ENCODE data around the gene GJA8.

Gene GJA8

DNA sequence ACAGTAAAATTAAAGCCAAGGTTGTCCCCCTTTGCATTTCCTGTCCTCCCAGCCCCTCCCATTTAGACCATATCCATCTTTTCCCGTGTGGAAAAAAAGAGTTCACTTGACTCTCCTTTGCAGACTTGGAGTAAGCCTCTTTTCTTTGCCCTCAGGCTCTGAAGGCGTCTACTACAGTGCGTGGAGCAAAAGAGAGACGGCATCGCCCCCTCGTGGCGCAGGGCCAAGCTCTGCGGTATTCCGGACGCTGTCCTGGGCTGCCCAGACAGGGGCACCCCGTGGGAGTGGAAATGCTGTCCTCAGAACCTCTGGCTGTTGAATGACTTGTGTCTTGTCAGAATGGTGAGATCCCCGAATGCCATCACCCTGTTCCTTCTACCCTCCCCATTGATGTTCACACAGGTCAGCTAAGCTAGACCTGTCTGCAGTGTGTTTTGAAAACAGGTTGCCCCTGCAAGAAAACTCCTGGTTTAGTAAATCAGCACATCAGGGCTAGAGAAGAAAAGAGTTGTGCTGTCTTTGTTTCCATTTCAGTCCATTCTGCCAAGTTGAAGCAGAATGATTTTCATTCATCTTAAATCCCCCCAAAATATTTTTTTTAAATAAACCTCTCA lies 12.3 kb upstream of the GJA8 start:
- H3K9me3 ChIP-seq (replicated peaks in 1 of 2; ENCODE audit: control insufficient read depth in 2 of 2, insufficient read depth in 1 of 2, low read depth in 1 of 2, low read length in 2 of 2), result no peaks in the 10 kb centered on the region
- no peak overlapping the region for H2AK5ac ChIP-seq (ENCODE audit: low read depth, low read length)
- no peak overlapping the region for H4K8ac ChIP-seq (ENCODE audit: low read depth, low read length)
- H2BK5ac ChIP-seq (ENCODE audit: low read length), result no peak overlapping the region
- H3K14ac ChIP-seq (ENCODE audit: low read length), result no peak overlapping the region
- H3K23ac ChIP-seq (ENCODE audit: low read depth, low read length, poor library complexity), result no peak overlapping the region
- H2AFZ ChIP-seq (ENCODE audit: low read length), result peak overlapping the region; percentile 39
- H3K4me1 ChIP-seq (ENCODE audit: control insufficient read depth in 2 of 2, insufficient read depth in 1 of 2, low read depth in 1 of 2, low read length in 2 of 2), result peaks cover 0 to 13% of the 10 kb centered on the region in 2 donors
- no peak overlapping the region for H2BK15ac ChIP-seq (ENCODE audit: low read length)
- H3K9ac ChIP-seq (ENCODE audit: low read depth, low read length, poor library complexity), result no peak overlapping the region
- no peaks in the 10 kb centered on the region for H3K36me3 ChIP-seq (replicated peaks in 1 of 2; ENCODE audit: control insufficient read depth in 2 of 2, insufficient read depth in 2 of 2, low read length in 2 of 2)
- WGBS, 2 donors (ENCODE audit: extremely low coverage in 2 of 2, insufficient read length in 2 of 2, insufficient replicate concordance in 1 of 2), result no CpG with 5 or more reads among the region's 12 CpGs
- H3K4me3 ChIP-seq (ENCODE audit: low read length in 2 of 2), result no peak overlapping the region
- no peak overlapping the region for H3K4ac ChIP-seq (ENCODE audit: low read length)
- DNase-seq (ENCODE audit: low spot score), result peak; percentile 73
- no peak overlapping the region for H4K91ac ChIP-seq (ENCODE audit: low read depth, low read length, poor library complexity)
- no peak overlapping the region for H3K4me2 ChIP-seq (ENCODE audit: insufficient read depth, low read length, poor library complexity, severe bottlenecking)
- H2BK12ac ChIP-seq (ENCODE audit: low read length), result no peak overlapping the region
- no peaks in the 10 kb centered on the region for H3K27me3 ChIP-seq (ENCODE audit: control insufficient read depth in 3 of 3, insufficient read depth in 3 of 3, low read depth in 1 of 3, low read length in 3 of 3)
- no peak overlapping the region for H3K18ac ChIP-seq (ENCODE audit: low read length)
- no peak overlapping the region for H2BK120ac ChIP-seq (ENCODE audit: low read depth, low read length)
- H3K79me1 ChIP-seq (ENCODE audit: low read depth, low read length), result no peaks in the 10 kb centered on the region
- H3K27ac ChIP-seq (replicated peaks; ENCODE audit: low read length), result no peak overlapping the region

DNA sequence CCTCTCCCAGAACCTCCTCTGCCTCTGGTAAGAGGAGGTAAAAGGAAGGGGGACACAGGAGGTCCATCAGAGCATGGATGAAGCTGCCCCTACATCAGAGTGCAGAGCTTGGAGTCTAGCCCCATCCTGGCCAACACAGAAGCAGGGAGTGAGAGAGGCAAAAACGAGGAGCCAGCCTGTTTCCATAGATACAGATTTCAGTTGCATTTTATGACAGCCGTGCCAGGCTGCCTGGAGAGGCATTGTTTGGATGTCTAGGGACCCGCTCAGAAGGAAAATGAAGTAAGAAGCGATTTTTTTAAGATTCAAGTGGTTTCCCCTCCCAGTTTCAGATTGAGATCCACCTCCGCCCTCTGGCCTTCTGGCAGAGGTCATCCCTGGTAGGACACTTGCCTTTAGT lies 11.5 kb upstream of the GJA8 start:
- no peak overlapping the region for H4K8ac ChIP-seq (ENCODE audit: low read depth, low read length)
- no peak overlapping the region for H2BK15ac ChIP-seq (ENCODE audit: low read length)
- H3K9ac ChIP-seq (ENCODE audit: low read depth, low read length, poor library complexity), result no peak overlapping the region
- no peak overlapping the region for H3K4me2 ChIP-seq (ENCODE audit: insufficient read depth, low read length, poor library complexity, severe bottlenecking)
- H3K27me3 ChIP-seq (ENCODE audit: control insufficient read depth in 3 of 3, insufficient read depth in 3 of 3, low read depth in 1 of 3, low read length in 3 of 3), result no peaks in the 10 kb centered on the region
- H3K27ac ChIP-seq (replicated peaks; ENCODE audit: low read length), result no peak overlapping the region
- H3K4ac ChIP-seq (ENCODE audit: low read length), result no peak overlapping the region
- H3K18ac ChIP-seq (ENCODE audit: low read length), result no peak overlapping the region
- no peak overlapping the region for H3K14ac ChIP-seq (ENCODE audit: low read length)
- H2BK12ac ChIP-seq (ENCODE audit: low read length), result no peak overlapping the region
- DNase-seq (ENCODE audit: low spot score), result no peak
- no peaks in the 10 kb centered on the region for H3K9me3 ChIP-seq (replicated peaks in 1 of 2; ENCODE audit: control insufficient read depth in 2 of 2, insufficient read depth in 1 of 2, low read depth in 1 of 2, low read length in 2 of 2)
- H3K79me1 ChIP-seq (ENCODE audit: low read depth, low read length), result no peaks in the 10 kb centered on the region
- H3K4me1 ChIP-seq (ENCODE audit: control insufficient read depth in 2 of 2, insufficient read depth in 1 of 2, low read depth in 1 of 2, low read length in 2 of 2), result peaks cover 0 to 13% of the 10 kb centered on the region in 2 donors
- no peaks in the 10 kb centered on the region for H3K36me3 ChIP-seq (replicated peaks in 1 of 2; ENCODE audit: control insufficient read depth in 2 of 2, insufficient read depth in 2 of 2, low read length in 2 of 2)
- no peak overlapping the region for H3K23ac ChIP-seq (ENCODE audit: low read depth, low read length, poor library complexity)
- no peak overlapping the region for H2BK5ac ChIP-seq (ENCODE audit: low read length)
- no peak overlapping the region for H3K4me3 ChIP-seq (ENCODE audit: low read length in 2 of 2)
- no peak overlapping the region for H2BK120ac ChIP-seq (ENCODE audit: low read depth, low read length)
- no peak overlapping the region for H2AK5ac ChIP-seq (ENCODE audit: low read depth, low read length)
- H2AFZ ChIP-seq (ENCODE audit: low read length), result peak overlapping the region; percentile 8
- H4K91ac ChIP-seq (ENCODE audit: low read depth, low read length, poor library complexity), result no peak overlapping the region
- WGBS, 2 donors (ENCODE audit: extremely low coverage in 2 of 2, insufficient read length in 2 of 2, insufficient replicate concordance in 1 of 2), result no CpG with 5 or more reads among the region's 5 CpGs

DNA sequence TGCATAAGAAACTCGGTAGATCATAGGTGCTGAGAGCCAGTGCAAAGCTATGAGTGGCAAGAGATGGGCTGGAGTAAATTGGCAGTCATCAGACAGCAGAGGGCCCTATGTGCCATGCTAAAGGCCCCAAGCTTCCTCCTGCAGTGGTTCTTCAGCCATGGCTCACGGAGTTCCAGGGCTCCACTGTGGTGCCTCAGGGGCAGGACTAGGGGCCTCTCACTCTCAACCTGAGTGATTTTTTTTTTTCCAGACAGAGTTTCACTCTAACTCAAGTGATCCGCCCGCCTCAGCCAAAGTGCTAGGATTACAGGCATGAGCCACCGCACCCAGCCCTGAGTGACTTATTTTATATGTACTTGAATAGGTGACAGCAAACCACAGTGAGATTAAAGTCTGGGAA lies 10.4 kb upstream of the GJA8 start:
- Histone ChIP-seq H3K27me3 (ENCODE audit: control insufficient read depth in 3 of 3, insufficient read depth in 3 of 3, low read depth in 1 of 3, low read length in 3 of 3) (peaks cover 0 to 3% (median 0%) of the 10 kb centered on the region in 3 experiments), H2BK5ac (ENCODE audit: low read length) (no peak overlapping the region), H3K79me1 (ENCODE audit: low read depth, low read length) (no peaks in the 10 kb centered on the region), H2BK15ac (ENCODE audit: low read length) (no peak overlapping the region), H2AFZ (ENCODE audit: low read length) (peak overlapping the region; percentile 59), H2AK5ac (ENCODE audit: low read depth, low read length) (no peak overlapping the region), H2BK120ac (ENCODE audit: low read depth, low read length) (no peak overlapping the region), H3K4me2 (ENCODE audit: insufficient read depth, low read length, poor library complexity, severe bottlenecking) (no peak overlapping the region), H3K36me3 (replicated peaks in 1 of 2; ENCODE audit: control insufficient read depth in 2 of 2, insufficient read depth in 2 of 2, low read length in 2 of 2) (no peaks in the 10 kb centered on the region), H3K9ac (ENCODE audit: low read depth, low read length, poor library complexity) (no peak overlapping the region), H3K14ac (ENCODE audit: low read length) (no peak overlapping the region), H3K23ac (ENCODE audit: low read depth, low read length, poor library complexity) (no peak overlapping the region), H3K27ac (replicated peaks; ENCODE audit: low read length) (no peak overlapping the region), H3K18ac (ENCODE audit: low read length) (no peak overlapping the region), H3K9me3 (replicated peaks in 1 of 2; ENCODE audit: control insufficient read depth in 2 of 2, insufficient read depth in 1 of 2, low read depth in 1 of 2, low read length in 2 of 2) (no peaks in the 10 kb centered on the region), H4K8ac (ENCODE audit: low read depth, low read length) (no peak overlapping the region), H2BK12ac (ENCODE audit: low read length) (no peak overlapping the region), H3K4me1 (ENCODE audit: control insufficient read depth in 2 of 2, insufficient read depth in 1 of 2, low read depth in 1 of 2, low read length in 2 of 2) (peaks cover 6 to 22% of the 10 kb centered on the region in 2 donors), H3K4me3 (ENCODE audit: low read length in 2 of 2) (no peak overlapping the region), H3K4ac (ENCODE audit: low read length) (no peak overlapping the region), H4K91ac (ENCODE audit: low read depth, low read length, poor library complexity) (no peak overlapping the region)
- no CpG with 5 or more reads among the region's 5 CpGs for WGBS, 2 donors (ENCODE audit: extremely low coverage in 2 of 2, insufficient read length in 2 of 2, insufficient replicate concordance in 1 of 2)
- DNase-seq (ENCODE audit: low spot score), result no peak

- no peak overlapping the region for H3K18ac ChIP-seq (ENCODE audit: low read length)
- H4K8ac ChIP-seq (ENCODE audit: low read depth, low read length), result no peak overlapping the region
- no peak overlapping the region for H2BK15ac ChIP-seq (ENCODE audit: low read length)
- no peak overlapping the region for H3K27ac ChIP-seq (replicated peaks; ENCODE audit: low read length)
- H2BK120ac ChIP-seq (ENCODE audit: low read depth, low read length), result no peak overlapping the region
- H3K4me1 ChIP-seq (ENCODE audit: control insufficient read depth in 2 of 2, insufficient read depth in 1 of 2, low read depth in 1 of 2, low read length in 2 of 2), result peaks cover 11 to 26% of the 10 kb centered on the region in 2 donors
- no peak overlapping the region for H2BK5ac ChIP-seq (ENCODE audit: low read length)
- H4K91ac ChIP-seq (ENCODE audit: low read depth, low read length, poor library complexity), result no peak overlapping the region
- no peak overlapping the region for H3K4me3 ChIP-seq (ENCODE audit: low read length in 2 of 2)
- no peaks in the 10 kb centered on the region for H3K79me1 ChIP-seq (ENCODE audit: low read depth, low read length)
- H3K4me2 ChIP-seq (ENCODE audit: insufficient read depth, low read length, poor library complexity, severe bottlenecking), result no peak overlapping the region
- no peak for DNase-seq (ENCODE audit: low spot score)
- peaks cover 0 to 3% (median 0%) of the 10 kb centered on the region in 3 experiments for H3K27me3 ChIP-seq (ENCODE audit: control insufficient read depth in 3 of 3, insufficient read depth in 3 of 3, low read depth in 1 of 3, low read length in 3 of 3)
- H3K23ac ChIP-seq (ENCODE audit: low read depth, low read length, poor library complexity), result no peak overlapping the region
- H3K36me3 ChIP-seq (replicated peaks in 1 of 2; ENCODE audit: control insufficient read depth in 2 of 2, insufficient read depth in 2 of 2, low read length in 2 of 2), result no peaks in the 10 kb centered on the region
- H3K9ac ChIP-seq (ENCODE audit: low read depth, low read length, poor library complexity), result no peak overlapping the region
- no peak overlapping the region for H2AK5ac ChIP-seq (ENCODE audit: low read depth, low read length)
- no peak overlapping the region for H2BK12ac ChIP-seq (ENCODE audit: low read length)
- no peak overlapping the region for H3K4ac ChIP-seq (ENCODE audit: low read length)
- peak overlapping the region; percentile 59 for H2AFZ ChIP-seq (ENCODE audit: low read length)
- no peak overlapping the region for H3K14ac ChIP-seq (ENCODE audit: low read length)
- no peaks in the 10 kb centered on the region for H3K9me3 ChIP-seq (replicated peaks in 1 of 2; ENCODE audit: control insufficient read depth in 2 of 2, insufficient read depth in 1 of 2, low read depth in 1 of 2, low read length in 2 of 2)
- no CpG with 5 or more reads among the region's 1 CpG for WGBS, 2 donors (ENCODE audit: extremely low coverage in 2 of 2, insufficient read length in 2 of 2, insufficient replicate concordance in 1 of 2)
Measured at GRCh38 chr1:147892731-147893214, 9.8 kb upstream of the GJA8 start.
